Measurements from ENCODE around the gene TEX261. TPM values are rescaled to one million over a fixed set of nuclear protein-coding genes. Genes with fewer than 3 reads are reported as not detected.

The TEX261 gene
- polyA plus RNA-seq, 1 of the 3 experiments (the other 2 are of a cell fraction), result 44.3 TPM

DNA sequence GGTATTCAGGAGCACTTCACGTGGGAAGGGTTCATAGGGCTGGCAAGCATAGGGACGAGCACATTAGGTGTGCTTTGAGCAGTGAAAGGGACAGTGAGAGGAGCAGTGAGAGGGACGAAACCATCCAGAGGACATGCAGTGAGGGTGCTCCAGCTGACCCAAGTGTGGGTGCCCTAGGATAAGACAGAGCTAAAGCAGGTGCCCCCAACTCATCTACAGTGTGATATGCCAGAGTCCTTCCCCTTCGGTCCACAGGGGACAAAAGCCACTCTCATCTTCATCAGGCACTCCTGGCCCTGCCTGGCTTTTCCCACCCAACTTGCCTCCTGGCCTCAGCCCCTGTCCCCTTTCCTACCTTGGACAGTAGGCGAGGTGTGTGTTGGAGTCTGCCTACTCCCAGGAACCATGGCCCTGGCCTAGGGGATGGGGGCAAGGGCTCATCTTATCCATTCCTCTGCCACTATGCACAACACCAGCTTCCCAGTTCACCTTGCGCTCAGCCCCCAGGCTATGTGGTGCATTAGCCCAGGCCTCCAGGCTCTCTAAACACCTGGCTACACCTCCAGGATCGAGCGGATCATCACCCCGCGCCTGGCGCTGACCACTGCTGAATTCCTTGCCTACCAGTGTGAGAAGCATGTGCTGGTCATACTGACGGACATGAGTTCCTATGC, 32.3 kb downstream of the TEX261 start (continued):
- no peak for TF ChIP-seq JUND (IDR thresholded peaks at IDR 0.05)

GRCh38 chr2:70961648-70961994, 33.1 kb downstream of the TEX261 start:
- ChIA-PET CTCF (interaction anchor here (1.0 to 9.5 kb wide), 4 partner anchors 15 to 91 kb away, joined by 5 to 93 read pairs (median 6); partner anchors contain the start of gene ANKRD53), POLR2A (no interaction called here)
- Histone ChIP-seq H3K27ac (ENCODE audit: low read depth in 2 of 2, low read length in 1 of 2) (no peak overlapping the region), H3K27me3 (ENCODE audit: insufficient read depth) (no peaks in the 10 kb centered on the region), H2AFZ (ENCODE audit: low read depth) (no peak overlapping the region), H3K9me3 (no peaks in the 10 kb centered on the region), H3K36me3 (replicated peaks in 1 of 2; ENCODE audit: control insufficient read depth in 1 of 2, insufficient read depth in 2 of 2, low read length in 1 of 2) (no peaks in the 10 kb centered on the region), H3F3A (replicated peaks; ENCODE audit: insufficient read depth) (no peaks in the 10 kb centered on the region), H3K9ac (no peak overlapping the region), H3K4me2 (no peak overlapping the region), H3K4me1 (ENCODE audit: control insufficient read depth in 1 of 2, insufficient read depth in 2 of 2, low read depth in 1 of 2, low read length in 1 of 2) (no peaks in the 10 kb centered on the region; a peak in 1 of 4 replicates), H4K20me1 (ENCODE audit: insufficient read depth) (no peaks in the 10 kb centered on the region), H3K4me3 (ENCODE audit: low read depth in 2 of 2, low read length in 1 of 2) (no peak overlapping the region), H3K9me2 (no peaks in the 10 kb centered on the region), H3K79me2 (ENCODE audit: insufficient read depth) (no peaks in the 10 kb centered on the region)
- 69% methylated on average over 3 of the region's 4 CpGs for WGBS (ENCODE audit: low lambda C conversion rate)
- DNase-seq, result no peak
- TF ChIP-seq MEF2A (IDR thresholded peaks at IDR 0.05; ENCODE audit: borderline replicate concordance, low read depth), result no peak
- TF ChIP-seq IRF3 (IDR thresholded peaks at IDR 0.05; ENCODE audit: low read depth, low read length), result no peak
- TF ChIP-seq EZH2phosphoT487 (IDR thresholded peaks at IDR 0.05; ENCODE audit: borderline replicate concordance, low read depth), result no peak
- TF ChIP-seq SMC3 (IDR thresholded peaks at IDR 0.05; ENCODE audit: low read depth, low read length), result no peak
- TF ChIP-seq JUND (IDR thresholded peaks at IDR 0.05), result no peak
- no peak for TF ChIP-seq RCOR1 (IDR thresholded peaks at IDR 0.05; ENCODE audit: low read length)
- TF ChIP-seq GATA2 (CRISPR knock-in tag; IDR thresholded peaks at IDR 0.05), result no peak
- TF ChIP-seq FOSL2 (IDR thresholded peaks at IDR 0.05; ENCODE audit: borderline replicate concordance, low read depth), result no peak
- TF ChIP-seq, protein P1, sequence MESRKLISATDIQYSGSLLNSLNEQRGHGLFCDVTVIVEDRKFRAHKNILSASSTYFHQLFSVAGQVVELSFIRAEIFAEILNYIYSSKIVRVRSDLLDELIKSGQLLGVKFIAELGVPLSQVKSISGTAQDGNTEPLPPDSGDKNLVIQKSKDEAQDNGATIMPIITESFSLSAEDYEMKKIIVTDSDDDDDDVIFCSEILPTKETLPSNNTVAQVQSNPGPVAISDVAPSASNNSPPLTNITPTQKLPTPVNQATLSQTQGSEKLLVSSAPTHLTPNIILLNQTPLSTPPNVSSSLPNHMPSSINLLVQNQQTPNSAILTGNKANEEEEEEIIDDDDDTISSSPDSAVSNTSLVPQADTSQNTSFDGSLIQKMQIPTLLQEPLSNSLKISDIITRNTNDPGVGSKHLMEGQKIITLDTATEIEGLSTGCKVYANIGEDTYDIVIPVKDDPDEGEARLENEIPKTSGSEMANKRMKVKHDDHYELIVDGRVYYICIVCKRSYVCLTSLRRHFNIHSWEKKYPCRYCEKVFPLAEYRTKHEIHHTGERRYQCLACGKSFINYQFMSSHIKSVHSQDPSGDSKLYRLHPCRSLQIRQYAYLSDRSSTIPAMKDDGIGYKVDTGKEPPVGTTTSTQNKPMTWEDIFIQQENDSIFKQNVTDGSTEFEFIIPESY (IDR thresholded peaks at IDR 0.05; ENCODE audit: borderline replicate concordance, low read depth), result no peak
- TF ChIP-seq YY1 (IDR thresholded peaks at IDR 0.05; ENCODE audit: low read depth), result no peak
- no peak for TF ChIP-seq RXRA (IDR thresholded peaks at IDR 0.05; ENCODE audit: borderline replicate concordance, low read depth)
- TF ChIP-seq FOXJ3 (CRISPR knock-in tag; IDR thresholded peaks at IDR 0.05), result no peak
- TF ChIP-seq, protein P2, sequence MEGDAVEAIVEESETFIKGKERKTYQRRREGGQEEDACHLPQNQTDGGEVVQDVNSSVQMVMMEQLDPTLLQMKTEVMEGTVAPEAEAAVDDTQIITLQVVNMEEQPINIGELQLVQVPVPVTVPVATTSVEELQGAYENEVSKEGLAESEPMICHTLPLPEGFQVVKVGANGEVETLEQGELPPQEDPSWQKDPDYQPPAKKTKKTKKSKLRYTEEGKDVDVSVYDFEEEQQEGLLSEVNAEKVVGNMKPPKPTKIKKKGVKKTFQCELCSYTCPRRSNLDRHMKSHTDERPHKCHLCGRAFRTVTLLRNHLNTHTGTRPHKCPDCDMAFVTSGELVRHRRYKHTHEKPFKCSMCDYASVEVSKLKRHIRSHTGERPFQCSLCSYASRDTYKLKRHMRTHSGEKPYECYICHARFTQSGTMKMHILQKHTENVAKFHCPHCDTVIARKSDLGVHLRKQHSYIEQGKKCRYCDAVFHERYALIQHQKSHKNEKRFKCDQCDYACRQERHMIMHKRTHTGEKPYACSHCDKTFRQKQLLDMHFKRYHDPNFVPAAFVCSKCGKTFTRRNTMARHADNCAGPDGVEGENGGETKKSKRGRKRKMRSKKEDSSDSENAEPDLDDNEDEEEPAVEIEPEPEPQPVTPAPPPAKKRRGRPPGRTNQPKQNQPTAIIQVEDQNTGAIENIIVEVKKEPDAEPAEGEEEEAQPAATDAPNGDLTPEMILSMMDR (IDR thresholded peaks at IDR 0.05), result no peak
- TF ChIP-seq, protein P3, sequence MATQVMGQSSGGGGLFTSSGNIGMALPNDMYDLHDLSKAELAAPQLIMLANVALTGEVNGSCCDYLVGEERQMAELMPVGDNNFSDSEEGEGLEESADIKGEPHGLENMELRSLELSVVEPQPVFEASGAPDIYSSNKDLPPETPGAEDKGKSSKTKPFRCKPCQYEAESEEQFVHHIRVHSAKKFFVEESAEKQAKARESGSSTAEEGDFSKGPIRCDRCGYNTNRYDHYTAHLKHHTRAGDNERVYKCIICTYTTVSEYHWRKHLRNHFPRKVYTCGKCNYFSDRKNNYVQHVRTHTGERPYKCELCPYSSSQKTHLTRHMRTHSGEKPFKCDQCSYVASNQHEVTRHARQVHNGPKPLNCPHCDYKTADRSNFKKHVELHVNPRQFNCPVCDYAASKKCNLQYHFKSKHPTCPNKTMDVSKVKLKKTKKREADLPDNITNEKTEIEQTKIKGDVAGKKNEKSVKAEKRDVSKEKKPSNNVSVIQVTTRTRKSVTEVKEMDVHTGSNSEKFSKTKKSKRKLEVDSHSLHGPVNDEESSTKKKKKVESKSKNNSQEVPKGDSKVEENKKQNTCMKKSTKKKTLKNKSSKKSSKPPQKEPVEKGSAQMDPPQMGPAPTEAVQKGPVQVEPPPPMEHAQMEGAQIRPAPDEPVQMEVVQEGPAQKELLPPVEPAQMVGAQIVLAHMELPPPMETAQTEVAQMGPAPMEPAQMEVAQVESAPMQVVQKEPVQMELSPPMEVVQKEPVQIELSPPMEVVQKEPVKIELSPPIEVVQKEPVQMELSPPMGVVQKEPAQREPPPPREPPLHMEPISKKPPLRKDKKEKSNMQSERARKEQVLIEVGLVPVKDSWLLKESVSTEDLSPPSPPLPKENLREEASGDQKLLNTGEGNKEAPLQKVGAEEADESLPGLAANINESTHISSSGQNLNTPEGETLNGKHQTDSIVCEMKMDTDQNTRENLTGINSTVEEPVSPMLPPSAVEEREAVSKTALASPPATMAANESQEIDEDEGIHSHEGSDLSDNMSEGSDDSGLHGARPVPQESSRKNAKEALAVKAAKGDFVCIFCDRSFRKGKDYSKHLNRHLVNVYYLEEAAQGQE (IDR thresholded peaks at IDR 0.05; ENCODE audit: low read depth, low read length), result no peak
- no peak for TF ChIP-seq EP300 (IDR thresholded peaks at IDR 0.05; ENCODE audit: borderline replicate concordance in 1 of 2, low read depth in 1 of 2, low read length in 1 of 2)
- no peak for TF ChIP-seq RFX5 (IDR thresholded peaks at IDR 0.05; ENCODE audit: low read length)
- no peak for TF ChIP-seq TAF1 (IDR thresholded peaks at IDR 0.05; ENCODE audit: borderline replicate concordance, low read depth, low read length)
- no peak for TF ChIP-seq POLR2AphosphoS5 (IDR thresholded peaks at IDR 0.05; ENCODE audit: low read depth, low read length)
- no peak for TF ChIP-seq GABPA (IDR thresholded peaks at IDR 0.05; ENCODE audit: low read depth)
- TF ChIP-seq SIN3A (IDR thresholded peaks at IDR 0.05; ENCODE audit: borderline replicate concordance, low read depth, low read length), result no peak
